WTC11 (cell line): Measurements from ENCODE around the gene HES4.

ENCODE experiments used
- CTCF ChIP-seq: fragments of 200-600 bp; IDR thresholded peaks from 2 replicates; pipeline ENCODE4 v1.8.0; 2022; ENCODE audit warnings: antibody characterized with exemption
- GABPB1 ChIP-seq: sonication (generic); formaldehyde crosslinking; IDR thresholded peaks from 2 replicates; pipeline ENCODE4 v1.8.1; 2023; ENCODE audit warnings: mild to moderate bottlenecking, missing genetic modification reagents
- SP1 ChIP-seq: sonication (generic); formaldehyde crosslinking; conservative IDR thresholded peaks from 2 replicates; pipeline ENCODE4 v1.8.1; 2022; ENCODE audit warnings: missing genetic modification reagents

DNA sequence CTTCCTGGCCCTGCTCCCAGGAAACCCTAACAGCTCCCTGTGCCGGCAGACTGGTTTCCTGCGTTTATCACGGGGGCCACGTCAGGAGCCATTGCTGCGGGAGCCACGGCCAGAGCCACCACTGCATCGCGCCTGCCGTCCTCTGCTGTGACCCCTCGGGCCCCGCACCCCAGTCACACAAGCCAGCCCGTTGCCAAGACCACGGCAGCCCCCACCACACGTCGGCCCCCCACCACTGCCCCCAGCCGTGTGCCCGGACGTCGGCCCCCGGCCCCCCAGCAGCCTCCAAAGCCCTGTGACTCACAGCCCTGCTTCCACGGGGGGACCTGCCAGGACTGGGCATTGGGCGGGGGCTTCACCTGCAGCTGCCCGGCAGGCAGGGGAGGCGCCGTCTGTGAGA is 48.1 kb upstream of the HES4 start:
- no peak for TF ChIP-seq CTCF
- no peak for TF ChIP-seq GABPB1 (CRISPR knock-in tag)
- no peak for TF ChIP-seq SP1
